Measurements from ENCODE around the gene CLCNKA. TPM values are rescaled to one million over a fixed set of nuclear protein-coding genes. Genes with fewer than 3 reads are reported as not detected.

CLCNKA gene
- total RNA-seq, 1 experiment from 2014 or later = 0.10 TPM

GRCh38 chr1:16018308-16018707, 3.5 kb upstream of the CLCNKA start:
- Histone ChIP-seq H3K4me3 (replicated peaks in 1 of 2; ENCODE audit: low read depth in 1 of 2, low read length in 2 of 2) (no peak overlapping the region), H3K9me2 (ENCODE audit: insufficient read depth) (no peaks in the 10 kb centered on the region), H3K9me3 (ENCODE audit: control insufficient read depth in 1 of 2, insufficient read depth in 1 of 2, low read depth in 1 of 2, low read length in 2 of 2) (no peaks in the 10 kb centered on the region), H3K4me1 (ENCODE audit: control insufficient read depth in 1 of 2, insufficient read depth in 2 of 2, low read length in 2 of 2) (peaks cover 2 to 18% of the 10 kb centered on the region in 2 experiments; a peak in 3 of 4 replicates), H2AFZ (ENCODE audit: low read depth, low read length, poor library complexity, severe bottlenecking) (no peak overlapping the region), H4K20me1 (ENCODE audit: insufficient read depth) (no peaks in the 10 kb centered on the region), H3K9ac (ENCODE audit: low read length) (no peak overlapping the region), H3K27ac (ENCODE audit: low read depth, low read length) (no peak overlapping the region), H3K27me3 (ENCODE audit: insufficient read depth, low read length) (no peaks in the 10 kb centered on the region), H3K79me2 (ENCODE audit: insufficient read depth, low read length) (no peaks in the 10 kb centered on the region), H3K4me2 (ENCODE audit: low read length) (no peak overlapping the region), H3K36me3 (ENCODE audit: control insufficient read depth in 1 of 2, insufficient read depth in 2 of 2, low read length in 2 of 2) (no peaks in the 10 kb centered on the region)
- no peak for DNase-seq (ENCODE audit: low read depth, low spot score)
- intact Hi-C loops (cut with micrococcal nuclease) = no loop called here
- no peak for ATAC-seq
- RAD21 ChIA-PET (ENCODE audit: low non-redundant PET in 1 of 2, low total read pairs in 2 of 2, uncharacterized antibody in 2 of 2, unreplicated experiment in 2 of 2) = no interaction called here
- no peak for TF ChIP-seq ZFX (IDR thresholded peaks at IDR 0.05)
- TF ChIP-seq SIN3A (IDR thresholded peaks at IDR 0.05; ENCODE audit: low read depth) = no peak
- TF ChIP-seq CEBPB (IDR thresholded peaks at IDR 0.05; ENCODE audit: low read depth) = no peak
- no peak for TF ChIP-seq RAD21 (IDR thresholded peaks at IDR 0.05; ENCODE audit: low read depth)
- no peak for TF ChIP-seq POLR2A (IDR thresholded peaks at IDR 0.05; ENCODE audit: borderline replicate concordance, extremely low read depth, insufficient read depth, insufficient read length)
- no peak for TF ChIP-seq YY1 (IDR thresholded peaks at IDR 0.05; ENCODE audit: extremely low read depth, insufficient replicate concordance, low read depth, low read length)
- TF ChIP-seq ZNF274 (IDR thresholded peaks at IDR 0.05; ENCODE audit: low read depth, low read length) = no peak
- TF ChIP-seq REST (IDR thresholded peaks at IDR 0.05; ENCODE audit: low read depth) = no peak
- no peak for TF ChIP-seq CBX3 (IDR thresholded peaks at IDR 0.05; ENCODE audit: low read depth)
- TF ChIP-seq EZH2phosphoT487 (IDR thresholded peaks at IDR 0.05; ENCODE audit: borderline replicate concordance) = no peak
- no peak for TF ChIP-seq JUND (IDR thresholded peaks at IDR 0.05)
- no peak for TF ChIP-seq POLR2AphosphoS5 (IDR thresholded peaks at IDR 0.05; ENCODE audit: low read depth, low read length)
- no peak for TF ChIP-seq SP1 (IDR thresholded peaks at IDR 0.05; ENCODE audit: low read depth)
- no peak for TF ChIP-seq MAX (IDR thresholded peaks at IDR 0.05)
- no peak for TF ChIP-seq ATF3 (IDR thresholded peaks at IDR 0.05)
- TF ChIP-seq FOSL1 (IDR thresholded peaks at IDR 0.05; ENCODE audit: low read depth) = no peak
- no peak for TF ChIP-seq ZBTB33 (IDR thresholded peaks at IDR 0.05; ENCODE audit: extremely low read depth, insufficient replicate concordance, low read length)
- no peak for TF ChIP-seq EZH2 (IDR thresholded peaks at IDR 0.05)
- no peak for TF ChIP-seq ELF1 (IDR thresholded peaks at IDR 0.05; ENCODE audit: borderline replicate concordance, low read depth)
- no TSS peak for BruUV-seq (replicated peaks)
- CTCF ChIA-PET = no interaction called here
- POLR2A ChIA-PET = no interaction called here
